HEK293T (cell line): ENCODE measurements around the gene COMMD1.

ENCODE experiments used
- CTCF ChIA-PET: fragments of 350-600 bp; formaldehyde crosslinking; extraction: SDS; loops from one replicate; lab custom pipeline; 2021; ENCODE audit warnings: antibody characterized with exemption, inconsistent platforms; lab: Yijun Ruan, JAX
- POLR2A ChIA-PET: fragments of 350-600 bp; formaldehyde crosslinking; extraction: SDS; loops from one replicate; lab custom pipeline; 2020; ENCODE audit warnings: antibody characterized with exemption, inconsistent platforms; lab: Yijun Ruan, JAX
- DNase-seq: peaks from one replicate; pipeline ENCODE4 v3.0.0; 2012; ENCODE audit warnings: mixed read lengths; ENCODE audit errors: extremely low spot score
- ARNT ChIP-seq: fragments of 450-650 bp; IDR thresholded peaks from 2 replicates; pipeline ENCODE4 v1.6.1; 2017; ENCODE audit warnings: mild to moderate bottlenecking
- BHLHE40 ChIP-seq: fragments of 450-650 bp; IDR thresholded peaks from 2 replicates; pipeline ENCODE4 v1.6.1; 2016; ENCODE audit warnings: mild to moderate bottlenecking, moderate library complexity, borderline replicate concordance
- CTBP1 ChIP-seq: fragments of 450-650 bp; IDR thresholded peaks from 2 replicates; pipeline ENCODE4 v1.6.1; 2016; ENCODE audit warnings: borderline replicate concordance
- ELF4 ChIP-seq: fragments of 450-650 bp; IDR thresholded peaks from 2 replicates; pipeline ENCODE4 v1.6.1; 2017; ENCODE audit warnings: antibody characterized with exemption
- FOXA1 ChIP-seq: fragments of 450-650 bp; IDR thresholded peaks from 2 replicates; pipeline ENCODE4 v1.6.1; 2016; ENCODE audit warnings: mild to moderate bottlenecking
- FOXK2 ChIP-seq: fragments of 450-650 bp; IDR thresholded peaks from 2 replicates; pipeline ENCODE4 v1.6.1; 2016; ENCODE audit warnings: mild to moderate bottlenecking
- FOXM1 ChIP-seq: fragments of 450-650 bp; IDR thresholded peaks from 2 replicates; pipeline ENCODE4 v1.6.1; 2017; ENCODE audit warnings: mild to moderate bottlenecking, borderline replicate concordance
- HDGF ChIP-seq: fragments of 450-650 bp; IDR thresholded peaks from 2 replicates; pipeline ENCODE4 v1.6.1; 2017; ENCODE audit warnings: antibody characterized with exemption, borderline replicate concordance
- L3MBTL2 ChIP-seq: fragments of 450-650 bp; conservative IDR thresholded peaks from 2 replicates; pipeline ENCODE4 v1.6.1; 2016; ENCODE audit warnings: mild to moderate bottlenecking
- LEF1 ChIP-seq: fragments of 450-650 bp; IDR thresholded peaks from 2 replicates; pipeline ENCODE4 v1.6.1; 2017; ENCODE audit warnings: mild to moderate bottlenecking, borderline replicate concordance
- NFRKB ChIP-seq: fragments of 450-650 bp; IDR thresholded peaks from 2 replicates; pipeline ENCODE4 v1.6.1; 2016; ENCODE audit warnings: mild to moderate bottlenecking, moderate library complexity
- PKNOX1 ChIP-seq: fragments of 450-650 bp; IDR thresholded peaks from 2 replicates; pipeline ENCODE4 v1.6.1; 2016
- SP1 ChIP-seq: fragments of 450-650 bp; IDR thresholded peaks from 2 replicates; pipeline ENCODE4 v1.6.1; 2017
- SUZ12 ChIP-seq: fragments of 450-650 bp; IDR thresholded peaks from 2 replicates; pipeline ENCODE4 v1.6.1; 2016; ENCODE audit warnings: mild to moderate bottlenecking
- TARDBP ChIP-seq: fragments of 450-650 bp; IDR thresholded peaks from 2 replicates; pipeline ENCODE4 v1.6.1; 2016
- ZNF384 ChIP-seq: fragments of 450-650 bp; IDR thresholded peaks from 2 replicates; pipeline ENCODE4 v1.6.1; 2016

The COMMD1 gene

GRCh38 chr2:62147610-62148301 lies 242.3 kb downstream of the COMMD1 start:
- CTCF ChIA-PET: no interaction called here
- TF ChIP-seq LEF1 (no peak), ELF4 (no peak), ARNT (no peak), HDGF (no peak), FOXK2 (no peak), TARDBP (no peak), SP1 (no peak), NFRKB (no peak), FOXA1 (no peak), ZNF384 (no peak), L3MBTL2 (no peak), BHLHE40 (no peak), CTBP1 (no peak), PKNOX1 (no peak), SUZ12 (no peak), FOXM1 (no peak)
- POLR2A ChIA-PET: no interaction called here
- DNase-seq: no peak

GRCh38 chr2:62149708-62150107 lies 244.2 kb downstream of the COMMD1 start:
- DNase-seq: no peak
- ChIA-PET POLR2A (no interaction called here), CTCF (interaction anchor here (0.8 kb wide), 1 partner anchor 15 kb away, joined by 4 read pairs; no protein-coding TSS in a partner anchor)
- TF ChIP-seq ZNF384: no peak
- no peak for TF ChIP-seq LEF1
- no peak for TF ChIP-seq L3MBTL2
- TF ChIP-seq HDGF: no peak
- TF ChIP-seq SP1: no peak
- no peak for TF ChIP-seq SUZ12
- no peak for TF ChIP-seq NFRKB
- TF ChIP-seq ARNT: no peak
- TF ChIP-seq PKNOX1: no peak
- TF ChIP-seq CTBP1: no peak
- TF ChIP-seq FOXA1: no peak
- no peak for TF ChIP-seq FOXM1
- no peak for TF ChIP-seq TARDBP
- no peak for TF ChIP-seq FOXK2

DNA sequence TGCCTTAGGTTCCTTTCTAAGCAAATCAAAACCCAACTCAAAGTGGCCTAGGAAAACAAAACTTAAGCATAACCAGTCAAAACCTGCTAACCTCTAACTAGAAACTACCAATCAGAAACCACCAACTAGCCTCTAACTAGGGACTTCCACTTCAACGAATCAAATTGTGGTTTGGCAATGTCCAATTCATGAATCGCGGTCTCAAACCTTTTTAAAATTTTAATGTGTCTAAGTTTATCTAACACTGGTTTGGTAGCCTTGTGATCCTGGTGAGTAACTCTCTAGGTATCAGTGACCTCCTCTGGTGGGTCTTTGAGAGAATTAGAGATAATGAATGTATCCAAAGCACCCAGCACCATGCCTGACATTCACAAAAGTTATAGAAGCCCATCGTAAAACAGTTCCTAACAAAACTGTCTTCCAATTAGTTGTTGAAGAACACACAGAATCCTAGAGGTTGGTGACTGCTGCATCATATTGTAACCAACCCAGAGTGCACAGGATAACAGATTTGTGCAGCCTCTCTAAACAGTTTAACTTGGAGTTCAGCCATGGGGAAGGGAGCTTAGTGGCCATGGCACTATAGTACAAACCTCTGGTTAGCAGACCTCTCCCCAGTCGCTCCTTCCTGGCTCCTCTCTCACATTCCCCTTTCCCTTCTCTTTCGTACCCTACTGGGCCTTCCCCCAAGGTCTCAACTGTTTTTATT lies 245.3 kb downstream of the COMMD1 start:
- TF ChIP-seq FOXM1 (no peak), NFRKB (no peak), LEF1 (no peak)
- DNase-seq: no peak
- POLR2A ChIA-PET: no interaction called here
- CTCF ChIA-PET: no interaction called here

DNA sequence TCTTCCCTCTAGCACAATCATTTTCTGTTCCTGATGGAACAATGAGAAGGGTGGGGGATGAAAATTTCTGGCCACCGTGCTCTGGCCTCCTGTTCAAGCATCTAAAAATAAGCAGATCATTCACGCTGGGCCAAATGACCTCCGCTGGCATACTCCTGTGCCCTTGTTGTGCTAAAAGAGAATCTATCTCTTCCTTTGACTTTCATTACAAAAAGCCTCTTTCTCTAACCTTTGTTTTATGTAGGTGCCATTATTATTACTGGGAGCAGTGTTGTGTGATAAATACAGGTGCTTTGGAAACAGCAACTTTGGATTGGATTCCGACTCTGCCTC lies 245.8 kb downstream of the COMMD1 start:
- ChIA-PET POLR2A (no interaction called here), CTCF (no interaction called here)
- DNase-seq: no peak
- TF ChIP-seq L3MBTL2: no peak
- TF ChIP-seq NFRKB: no peak
- no peak for TF ChIP-seq LEF1
- TF ChIP-seq FOXK2: no peak
- no peak for TF ChIP-seq FOXA1
- no peak for TF ChIP-seq TARDBP
- no peak for TF ChIP-seq PKNOX1
- TF ChIP-seq CTBP1: no peak
- no peak for TF ChIP-seq HDGF
- TF ChIP-seq SP1: no peak
- TF ChIP-seq BHLHE40: no peak
- no peak for TF ChIP-seq ARNT
- TF ChIP-seq FOXM1: no peak
- no peak for TF ChIP-seq ELF4
- TF ChIP-seq ZNF384: no peak

GRCh38 chr2:62152000-62152399 lies 246.5 kb downstream of the COMMD1 start:
- DNase-seq: no peak
- CTCF ChIA-PET: no interaction called here
- TF ChIP-seq CTBP1 (no peak), ARNT (no peak), L3MBTL2 (no peak), LEF1 (no peak), PKNOX1 (no peak)
- POLR2A ChIA-PET: no interaction called here
